Measurements from ENCODE around the gene RNASEL. TPM values are rescaled to one million over a fixed set of nuclear protein-coding genes. Genes with fewer than 3 reads are reported as not detected.

The RNASEL gene
- polyA plus RNA-seq, 1 donor (not counting 4 experiments of a cell fraction or from before 2014, with no cell fraction given): 4.7 TPM

- H3K27ac ChIP-seq (ENCODE audit: control insufficient read depth, insufficient read depth, low read length): no peak overlapping the region
- H3K4me1 ChIP-seq (ENCODE audit: control insufficient read depth, extremely low read depth, insufficient read depth, low read length): peaks cover 8% of the 10 kb centered on the region
- H4K20me1 ChIP-seq (ENCODE audit: control insufficient read depth, extremely low read depth, insufficient read depth, low read length): no peaks in the 10 kb centered on the region
- FAIRE-seq (no peak), DNase-seq (ENCODE audit: low read depth, low spot score) (no peak)
- H2AFZ ChIP-seq (ENCODE audit: control insufficient read depth, low read length): no peak overlapping the region
- H3K79me2 ChIP-seq (ENCODE audit: control insufficient read depth, insufficient read depth, low read length): no peaks in the 10 kb centered on the region
- H3K36me3 ChIP-seq (ENCODE audit: control insufficient read depth in 2 of 2, extremely low read depth in 1 of 2, insufficient read depth in 2 of 2, low read length in 2 of 2): no peaks in the 10 kb centered on the region
- H3K27me3 ChIP-seq (ENCODE audit: control insufficient read depth, extremely low read depth, insufficient read depth, low read length): peaks cover 23% of the 10 kb centered on the region
- no peak overlapping the region for H3K4me3 ChIP-seq (ENCODE audit: control insufficient read depth in 2 of 3, extremely low read depth in 1 of 3, insufficient read depth in 2 of 3, low read depth in 1 of 3, low read length in 3 of 3)
- TF ChIP-seq EZH2 (IDR thresholded peaks at IDR 0.05; ENCODE audit: low read length): no peak
- TF ChIP-seq CTCF (optimal IDR thresholded peaks at IDR 0.05 in 1 of 3, IDR thresholded peaks at IDR 0.05 in 1 of 3, conservative IDR thresholded peaks at IDR 0.05 in 1 of 3; ENCODE audit: extremely low read depth in 1 of 3, insufficient read depth in 2 of 3, low read length in 3 of 3): no peak
- H3K9ac ChIP-seq (ENCODE audit: control insufficient read depth, extremely low read depth, insufficient read depth, low read length): no peak overlapping the region
- no peak overlapping the region for H3K4me2 ChIP-seq (ENCODE audit: control insufficient read depth, extremely low read depth, insufficient read depth, low read depth, low read length)
- H3K9me1 ChIP-seq (ENCODE audit: control insufficient read depth, extremely low read depth, insufficient read depth, low read length): no peaks in the 10 kb centered on the region
- dilution Hi-C loops (cut with MboI; ENCODE audit: extremely low pct_ligation_motif_present, low sequenced_read_pairs): no loop called here
- no peaks in the 10 kb centered on the region for H3K9me3 ChIP-seq (ENCODE audit: control insufficient read depth, low read depth, low read length)
Measured at GRCh38 chr1:182601913-182602312, 12.9 kb upstream of the RNASEL start.

GRCh38 chr1:182601416-182601786, 12.3 kb upstream of the RNASEL start:
- TF ChIP-seq CTCF (optimal IDR thresholded peaks at IDR 0.05 in 1 of 3, IDR thresholded peaks at IDR 0.05 in 1 of 3, conservative IDR thresholded peaks at IDR 0.05 in 1 of 3; ENCODE audit: extremely low read depth in 1 of 3, insufficient read depth in 2 of 3, low read length in 3 of 3) (peak; percentile 66 to 75 (median 69)), EZH2 (IDR thresholded peaks at IDR 0.05; ENCODE audit: low read length) (no peak)
- Histone ChIP-seq H3K4me3 (ENCODE audit: control insufficient read depth in 2 of 3, extremely low read depth in 1 of 3, insufficient read depth in 2 of 3, low read depth in 1 of 3, low read length in 3 of 3) (no peak overlapping the region), H3K79me2 (ENCODE audit: control insufficient read depth, insufficient read depth, low read length) (no peaks in the 10 kb centered on the region), H3K9ac (ENCODE audit: control insufficient read depth, extremely low read depth, insufficient read depth, low read length) (no peak overlapping the region), H2AFZ (ENCODE audit: control insufficient read depth, low read length) (no peak overlapping the region), H3K9me1 (ENCODE audit: control insufficient read depth, extremely low read depth, insufficient read depth, low read length) (no peaks in the 10 kb centered on the region), H3K4me2 (ENCODE audit: control insufficient read depth, extremely low read depth, insufficient read depth, low read depth, low read length) (no peak overlapping the region), H3K36me3 (ENCODE audit: control insufficient read depth in 2 of 2, extremely low read depth in 1 of 2, insufficient read depth in 2 of 2, low read length in 2 of 2) (no peaks in the 10 kb centered on the region), H4K20me1 (ENCODE audit: control insufficient read depth, extremely low read depth, insufficient read depth, low read length) (no peaks in the 10 kb centered on the region), H3K4me1 (ENCODE audit: control insufficient read depth, extremely low read depth, insufficient read depth, low read length) (peaks cover 8% of the 10 kb centered on the region), H3K27ac (ENCODE audit: control insufficient read depth, insufficient read depth, low read length) (no peak overlapping the region), H3K27me3 (ENCODE audit: control insufficient read depth, extremely low read depth, insufficient read depth, low read length) (peaks cover 23% of the 10 kb centered on the region), H3K9me3 (ENCODE audit: control insufficient read depth, low read depth, low read length) (no peaks in the 10 kb centered on the region)
- FAIRE-seq: no peak
- dilution Hi-C loops (cut with MboI; ENCODE audit: extremely low pct_ligation_motif_present, low sequenced_read_pairs): no loop called here
- DNase-seq (ENCODE audit: low read depth, low spot score): no peak
